ENCODE measurements around the gene MACROD2.

Gene MACROD2

GRCh38 chr20:14067603-14068002 is 72.3 kb downstream of the MACROD2 start:
- DNase-seq (ENCODE audit: extremely low read depth, low read depth), result no peak
- no peak for TF ChIP-seq CTCF (IDR thresholded peaks at IDR 0.05; ENCODE audit: low read depth, low read length, missing control alignments)
- H3K4me3 ChIP-seq (replicated peaks; ENCODE audit: low read depth, low read length), result no peak overlapping the region

GRCh38 chr20:14069796-14070195 is 74.5 kb downstream of the MACROD2 start:
- no peak overlapping the region for H3K4me3 ChIP-seq (replicated peaks; ENCODE audit: low read depth, low read length)
- no peak for TF ChIP-seq CTCF (IDR thresholded peaks at IDR 0.05; ENCODE audit: low read depth, low read length, missing control alignments)
- DNase-seq (ENCODE audit: extremely low read depth, low read depth), result no peak

- no peak for TF ChIP-seq CTCF (IDR thresholded peaks at IDR 0.05; ENCODE audit: low read depth, low read length, missing control alignments)
- no peak overlapping the region for H3K4me3 ChIP-seq (replicated peaks; ENCODE audit: low read depth, low read length)
- DNase-seq (ENCODE audit: extremely low read depth, low read depth), result no peak
These were observed 98.3 kb downstream of the MACROD2 start for GRCh38 chr20:14093652-14094051.

GRCh38 chr20:14098261-14098660 is 102.9 kb downstream of the MACROD2 start:
- H3K4me3 ChIP-seq (replicated peaks; ENCODE audit: low read depth, low read length), result no peak overlapping the region
- no peak for TF ChIP-seq CTCF (IDR thresholded peaks at IDR 0.05; ENCODE audit: low read depth, low read length, missing control alignments)
- DNase-seq (ENCODE audit: extremely low read depth, low read depth), result no peak

- no peak for DNase-seq (ENCODE audit: extremely low read depth, low read depth)
- no peak for TF ChIP-seq CTCF (IDR thresholded peaks at IDR 0.05; ENCODE audit: low read depth, low read length, missing control alignments)
- no peak overlapping the region for H3K4me3 ChIP-seq (replicated peaks; ENCODE audit: low read depth, low read length)
These were observed 118.1 kb downstream of the MACROD2 start for GRCh38 chr20:14113416-14113815.

- H3K4me3 ChIP-seq (replicated peaks; ENCODE audit: low read depth, low read length), result no peak overlapping the region
- no peak for DNase-seq (ENCODE audit: extremely low read depth, low read depth)
- no peak for TF ChIP-seq CTCF (IDR thresholded peaks at IDR 0.05; ENCODE audit: low read depth, low read length, missing control alignments)
These were observed 118.9 kb downstream of the MACROD2 start for GRCh38 chr20:14114065-14114704.

- H3K4me3 ChIP-seq (replicated peaks; ENCODE audit: low read depth, low read length), result no peak overlapping the region
- DNase-seq (ENCODE audit: extremely low read depth, low read depth), result no peak
- TF ChIP-seq CTCF (IDR thresholded peaks at IDR 0.05; ENCODE audit: low read depth, low read length, missing control alignments), result no peak
These were observed 120.7 kb downstream of the MACROD2 start for GRCh38 chr20:14116037-14116436.

Measured in HFF-Myc (cell line).